ENCODE data around the gene SYNGR4. TPM values are rescaled to one million over a fixed set of nuclear protein-coding genes. Genes with fewer than 3 reads are reported as not detected.

SYNGR4 gene
- total and polyA plus RNA-seq, 5 donors from 2014 or later, result not detected

DNA sequence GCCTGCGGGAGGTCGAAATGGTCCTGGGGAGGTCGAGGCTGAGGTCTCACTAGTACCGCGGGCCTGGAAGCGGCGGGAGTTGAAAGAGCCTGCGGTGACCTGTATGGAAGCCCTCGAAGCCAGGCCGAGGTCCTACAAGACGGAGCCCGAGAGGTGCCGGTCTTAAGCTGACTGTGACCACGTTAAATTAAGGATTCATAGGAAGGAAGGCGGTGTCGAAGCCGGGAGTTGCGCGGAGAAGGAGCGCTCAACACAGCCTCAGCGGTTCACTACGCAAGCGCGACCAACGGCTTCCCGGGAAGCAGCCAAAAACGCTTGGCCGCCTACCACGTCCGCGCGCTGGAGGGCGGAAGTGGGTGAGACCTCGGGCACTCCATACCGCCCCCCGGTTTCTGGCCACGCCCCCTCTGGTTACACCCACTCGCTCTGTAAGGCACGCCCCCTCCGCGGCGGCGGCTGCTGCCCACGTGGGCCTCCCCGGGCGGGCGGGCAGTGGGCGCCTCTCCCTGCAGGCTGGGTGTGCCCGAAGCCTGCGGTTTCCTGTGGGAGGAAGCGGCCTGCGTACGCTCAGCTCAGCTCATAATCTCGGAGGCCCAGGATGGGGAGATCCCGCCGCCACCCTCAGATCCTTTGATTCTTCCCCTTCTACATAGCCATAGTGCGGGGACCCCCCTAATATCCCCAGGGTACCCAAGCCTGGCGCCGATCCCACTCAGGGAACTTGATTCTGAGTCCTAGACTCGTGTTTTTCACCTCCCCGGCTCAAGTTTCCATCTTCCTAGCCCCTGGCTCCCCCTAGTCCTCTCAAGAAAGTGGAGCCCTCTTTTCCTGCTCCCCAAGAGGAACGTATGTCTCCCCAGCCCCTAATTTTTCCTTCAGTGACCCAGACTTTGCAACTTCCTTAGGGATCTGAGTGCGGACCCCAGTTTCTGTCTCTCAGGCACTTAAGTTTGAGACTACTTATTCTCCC, 42.3 kb upstream of the SYNGR4 start:
- Mint-ChIP-seq H3K4me3 (peak overlapping the region; percentile 93 to 99 (median 97)), H3K27ac (peak overlapping the region; percentile 99 to 100 (median 99)), H3K9me3 (peaks cover 0 to 3% (median 0%) of the 10 kb centered on the region in 7 donors), H3K36me3 (peaks cover 8% of the 10 kb centered on the region), H3K4me1 (peaks cover 0 to 66% (median 44%) of the 10 kb centered on the region in 4 donors), H3K27me3 (peaks cover 12% of the 10 kb centered on the region)
- DNase-seq (peak; percentile 98 to 100 (median 99)), ATAC-seq (ENCODE audit: low read depth in 2 of 2) (peak; percentile 73 to 81)
- peak overlapping the region; percentile 99 for H3K27ac ChIP-seq (ENCODE audit: insufficient read depth, low read length, poor library complexity, severe bottlenecking)
- H3K4me1 ChIP-seq (ENCODE audit: control insufficient read depth, insufficient read depth, low read length, poor library complexity, severe bottlenecking), result peaks cover 59% of the 10 kb centered on the region
- no peaks in the 10 kb centered on the region for H3K9me3 ChIP-seq (ENCODE audit: control insufficient read depth in 2 of 2, low read length in 2 of 2)
- no peaks in the 10 kb centered on the region for H3K27me3 ChIP-seq (ENCODE audit: control insufficient read depth, insufficient read depth, low read length)
- no peaks in the 10 kb centered on the region for H3K36me3 ChIP-seq (ENCODE audit: control insufficient read depth, insufficient read depth, low read length)
- H3K4me3 ChIP-seq (ENCODE audit: low read depth, low read length), result peak overlapping the region; percentile 86

DNA sequence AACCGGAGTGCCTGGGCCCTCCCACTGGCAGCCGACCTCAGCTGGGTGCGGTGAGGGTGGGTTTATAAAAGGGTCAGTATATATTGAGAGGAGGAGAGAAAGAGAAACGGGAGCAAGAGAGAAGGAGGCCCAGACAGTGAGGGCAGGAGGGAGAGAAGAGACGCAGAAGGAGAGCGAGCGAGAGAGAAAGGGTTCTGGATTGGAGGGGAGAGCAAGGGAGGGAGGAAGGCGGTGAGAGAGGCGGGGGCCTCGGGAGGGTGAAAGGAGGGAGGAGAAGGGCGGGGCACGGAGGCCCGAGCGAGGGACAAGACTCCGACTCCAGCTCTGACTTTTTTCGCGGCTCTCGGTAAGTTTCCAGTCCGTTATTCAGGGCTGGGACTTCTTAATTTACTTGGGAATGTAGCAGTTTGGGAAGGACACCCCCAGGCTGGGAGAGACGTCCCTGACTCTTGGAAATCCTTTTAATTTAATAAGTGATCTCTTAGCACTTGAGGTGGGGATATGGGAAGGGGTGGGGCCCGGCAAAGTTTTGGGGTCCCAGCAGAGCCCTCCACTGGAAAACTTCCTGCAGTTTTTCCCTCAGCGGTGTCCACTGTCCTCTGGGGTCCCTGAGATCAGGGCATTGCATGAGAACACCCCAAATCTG, 38.8 kb upstream of the SYNGR4 start, which contains the start of gene EMP3:
TSS of gene EMP3 (plus strand) at position 288 of the 646 bp plus-strand sequence. CDS start 1,293 bp downstream, outside the sequence.
- Mint-ChIP-seq H3K27ac (peak within 1 kb of the TSS; percentile 99 to 100 (median 99)), H3K36me3 (peaks cover 27% of the 10 kb centered on the region), H3K27me3 (peaks cover 11% of the 10 kb centered on the region), H3K4me1 (peaks cover 9 to 92% (median 60%) of the 10 kb centered on the region in 4 donors), H3K9me3 (peaks cover 0 to 3% (median 0%) of the 10 kb centered on the region in 7 donors), H3K4me3 (peak within 1 kb of the TSS; percentile 94 to 99 (median 98))
- Histone ChIP-seq H3K9me3 (ENCODE audit: control insufficient read depth in 2 of 2, low read length in 2 of 2) (no peaks in the 10 kb centered on the region), H3K27me3 (ENCODE audit: control insufficient read depth, insufficient read depth, low read length) (no peaks in the 10 kb centered on the region), H3K36me3 (ENCODE audit: control insufficient read depth, insufficient read depth, low read length) (peaks cover 18% of the 10 kb centered on the region), H3K4me1 (ENCODE audit: control insufficient read depth, insufficient read depth, low read length, poor library complexity, severe bottlenecking) (peaks cover 88% of the 10 kb centered on the region), H3K27ac (ENCODE audit: insufficient read depth, low read length, poor library complexity, severe bottlenecking) (peak within 1 kb of the TSS; percentile 99), H3K4me3 (ENCODE audit: low read depth, low read length) (peak within 1 kb of the TSS; percentile 94)
- DNase-seq (peak; percentile 77 to 91 (median 84)), ATAC-seq (ENCODE audit: low read depth in 2 of 2) (peak; percentile 23)

GRCh38 chr19:48329167-48329891, 34.8 kb upstream of the SYNGR4 start:
- Histone ChIP-seq H3K4me3 (ENCODE audit: low read depth, low read length) (peak overlapping the region; percentile 82), H3K4me1 (ENCODE audit: control insufficient read depth, insufficient read depth, low read length, poor library complexity, severe bottlenecking) (peaks cover 86% of the 10 kb centered on the region)
- peaks cover 27% of the 10 kb centered on the region for H3K36me3 Mint-ChIP-seq

DNA sequence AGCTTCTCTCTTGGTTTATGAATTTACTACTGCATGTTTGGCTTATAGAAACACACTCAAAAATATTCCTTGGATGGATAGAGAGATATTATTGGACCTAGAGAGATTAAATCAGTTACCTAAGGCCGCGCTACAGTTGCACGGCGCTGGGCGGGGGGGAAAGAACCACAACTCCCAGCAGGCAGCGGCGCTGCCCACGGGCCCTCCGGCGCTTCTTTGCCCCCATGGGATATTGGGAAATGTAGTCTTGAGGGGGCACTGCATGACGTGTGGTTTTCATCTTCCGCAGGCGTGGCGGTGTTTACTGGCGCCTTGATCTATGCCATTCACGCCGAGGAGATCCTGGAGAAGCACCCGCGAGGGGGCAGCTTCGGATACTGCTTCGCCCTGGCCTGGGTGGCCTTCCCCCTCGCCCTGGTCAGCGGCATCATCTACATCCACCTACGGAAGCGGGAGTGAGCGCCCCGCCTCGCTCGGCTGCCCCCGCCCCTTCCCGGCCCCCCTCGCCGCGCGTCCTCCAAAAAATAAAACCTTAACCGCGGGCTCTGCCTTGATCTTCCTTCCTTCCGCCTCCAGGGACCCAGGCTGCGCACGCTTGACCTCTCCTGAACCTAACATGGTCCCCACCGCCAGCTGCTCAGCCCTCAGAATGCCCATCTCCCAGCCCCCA, 34.0 kb upstream of the SYNGR4 start:
- Histone ChIP-seq H3K4me1 (ENCODE audit: control insufficient read depth, insufficient read depth, low read length, poor library complexity, severe bottlenecking) (peaks cover 81% of the 10 kb centered on the region), H3K36me3 (ENCODE audit: control insufficient read depth, insufficient read depth, low read length) (peaks cover 20% of the 10 kb centered on the region)

More at GRCh38 chr19:48329167-48329891, 34.8 kb upstream of the SYNGR4 start:
- no peak for ATAC-seq (ENCODE audit: low read depth in 2 of 2)
- Mint-ChIP-seq H3K4me1 (peaks cover 9 to 78% (median 43%) of the 10 kb centered on the region in 4 donors), H3K9me3 (peaks cover 0 to 2% (median 0%) of the 10 kb centered on the region in 7 donors), H3K27me3 (no peaks in the 10 kb centered on the region), H3K4me3 (peak overlapping the region; percentile 94 to 98 (median 96)), H3K27ac (peak overlapping the region; percentile 96 to 99 (median 97))
- Histone ChIP-seq H3K9me3 (ENCODE audit: control insufficient read depth in 2 of 2, low read length in 2 of 2) (no peaks in the 10 kb centered on the region), H3K27me3 (ENCODE audit: control insufficient read depth, insufficient read depth, low read length) (no peaks in the 10 kb centered on the region), H3K27ac (ENCODE audit: insufficient read depth, low read length, poor library complexity, severe bottlenecking) (peak overlapping the region; percentile 91), H3K36me3 (ENCODE audit: control insufficient read depth, insufficient read depth, low read length) (peaks cover 20% of the 10 kb centered on the region)
- peak; percentile 48 to 71 (median 50) for DNase-seq

DNA sequence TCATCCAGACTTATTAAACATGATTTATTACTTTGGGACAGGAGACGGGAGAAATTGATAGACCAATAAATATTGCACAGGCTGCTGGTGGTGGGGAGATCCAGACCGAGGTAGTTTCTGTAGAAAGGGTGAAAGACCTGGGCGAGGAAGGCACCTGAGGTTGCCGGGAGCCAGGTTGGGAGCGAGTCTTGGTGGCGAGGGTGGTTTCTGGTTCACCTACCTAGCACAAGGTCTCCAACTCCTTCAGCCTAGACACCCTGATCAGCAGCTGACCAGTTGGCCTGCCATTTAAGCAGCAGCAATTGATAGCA, 31.9 kb upstream of the SYNGR4 start:
- H3K4me1 ChIP-seq (ENCODE audit: control insufficient read depth, insufficient read depth, low read length, poor library complexity, severe bottlenecking), result peaks cover 67% of the 10 kb centered on the region
- Mint-ChIP-seq H3K27ac (peak overlapping the region; percentile 97 to 99 (median 98)), H3K36me3 (peaks cover 22% of the 10 kb centered on the region), H3K27me3 (no peaks in the 10 kb centered on the region), H3K9me3 (no peaks in the 10 kb centered on the region), H3K4me3 (peak overlapping the region; percentile 94 to 97 (median 94)), H3K4me1 (peaks cover 9 to 61% (median 38%) of the 10 kb centered on the region in 4 donors)
- H3K27ac ChIP-seq (ENCODE audit: insufficient read depth, low read length, poor library complexity, severe bottlenecking), result peak overlapping the region; percentile 86
- H3K9me3 ChIP-seq (ENCODE audit: control insufficient read depth in 2 of 2, low read length in 2 of 2), result no peaks in the 10 kb centered on the region
- H3K4me3 ChIP-seq (ENCODE audit: low read depth, low read length), result peak overlapping the region; percentile 76
- DNase-seq, result no peak
- peaks cover 18% of the 10 kb centered on the region for H3K36me3 ChIP-seq (ENCODE audit: control insufficient read depth, insufficient read depth, low read length)
- no peak for ATAC-seq (ENCODE audit: low read depth in 2 of 2)
- no peaks in the 10 kb centered on the region for H3K27me3 ChIP-seq (ENCODE audit: control insufficient read depth, insufficient read depth, low read length)

More for the DNA sequence above, 34.0 kb upstream of the SYNGR4 start:
- H3K27ac ChIP-seq (ENCODE audit: insufficient read depth, low read length, poor library complexity, severe bottlenecking), result peak overlapping the region; percentile 91
- no peaks in the 10 kb centered on the region for H3K9me3 ChIP-seq (ENCODE audit: control insufficient read depth in 2 of 2, low read length in 2 of 2)
- ATAC-seq (ENCODE audit: low read depth in 2 of 2) (peak; percentile 35), DNase-seq (peak; percentile 82 to 96 (median 90))
- Mint-ChIP-seq H3K27me3 (no peaks in the 10 kb centered on the region), H3K9me3 (peaks cover 0 to under 1% (median 0%) of the 10 kb centered on the region in 7 donors), H3K27ac (peak overlapping the region; percentile 96 to 99 (median 97)), H3K36me3 (peaks cover 26% of the 10 kb centered on the region), H3K4me3 (peak overlapping the region; percentile 94 to 98 (median 96)), H3K4me1 (peaks cover 9 to 78% (median 43%) of the 10 kb centered on the region in 4 donors)
- H3K27me3 ChIP-seq (ENCODE audit: control insufficient read depth, insufficient read depth, low read length), result no peaks in the 10 kb centered on the region
- H3K4me3 ChIP-seq (ENCODE audit: low read depth, low read length), result peak overlapping the region; percentile 82

DNA sequence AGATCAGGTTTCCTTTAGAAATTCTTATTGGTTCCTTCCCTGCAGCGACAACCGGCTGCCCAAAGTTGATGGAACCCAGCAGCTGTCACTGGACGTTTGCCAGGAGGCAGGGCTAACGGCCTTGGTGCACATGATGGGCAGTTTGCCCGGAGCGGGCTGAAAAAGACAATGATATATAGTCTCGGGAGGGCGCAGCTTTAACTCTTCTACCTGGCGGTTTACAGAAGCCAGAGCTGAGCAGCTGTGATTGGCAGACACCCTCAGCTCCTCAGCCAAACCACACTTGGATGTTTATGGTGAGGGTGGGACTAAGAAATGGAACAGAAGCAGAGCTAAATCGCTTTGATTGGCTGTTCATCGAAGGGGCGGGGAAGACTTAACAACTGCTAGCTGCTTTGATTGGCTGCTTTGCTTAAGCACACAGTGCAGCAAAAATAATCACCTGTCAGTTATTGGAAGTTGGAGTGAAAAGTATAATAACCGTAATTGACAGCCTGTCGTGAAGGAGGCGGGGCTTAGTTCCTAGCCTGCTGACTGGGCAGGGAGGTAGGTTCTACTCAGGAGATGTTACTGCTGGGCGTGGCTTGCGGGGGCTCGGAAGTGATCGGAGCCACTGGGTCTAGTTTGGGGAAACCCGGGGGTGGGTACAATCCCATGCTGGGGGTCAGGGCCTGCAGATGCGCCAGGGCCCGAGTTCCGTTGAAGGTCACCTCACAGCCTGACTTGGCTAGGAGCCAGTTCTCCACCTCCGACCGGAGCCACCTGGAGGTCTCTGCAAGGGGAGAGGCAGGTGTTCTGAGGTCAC, 31.3 kb upstream of the SYNGR4 start:
- peak overlapping the region; percentile 94 to 97 (median 94) for H3K4me3 Mint-ChIP-seq
- no peaks in the 10 kb centered on the region for H3K27me3 Mint-ChIP-seq
- H3K9me3 Mint-ChIP-seq, result no peaks in the 10 kb centered on the region
- peak; percentile 78 to 80 for ATAC-seq (ENCODE audit: low read depth in 2 of 2)
- no peaks in the 10 kb centered on the region for H3K9me3 ChIP-seq (ENCODE audit: control insufficient read depth in 2 of 2, low read length in 2 of 2)
- H3K4me1 ChIP-seq (ENCODE audit: control insufficient read depth, insufficient read depth, low read length, poor library complexity, severe bottlenecking), result peaks cover 62% of the 10 kb centered on the region
- H3K36me3 ChIP-seq (ENCODE audit: control insufficient read depth, insufficient read depth, low read length), result peaks cover 14% of the 10 kb centered on the region
- DNase-seq, result peak; percentile 96 to 100 (median 98)
- H3K27ac ChIP-seq (ENCODE audit: insufficient read depth, low read length, poor library complexity, severe bottlenecking), result peak overlapping the region; percentile 98
- H3K27ac Mint-ChIP-seq, result peak overlapping the region; percentile 97 to 99 (median 98)
- H3K4me1 Mint-ChIP-seq, result peaks cover 9 to 56% (median 35%) of the 10 kb centered on the region in 4 donors
- no peaks in the 10 kb centered on the region for H3K27me3 ChIP-seq (ENCODE audit: control insufficient read depth, insufficient read depth, low read length)
- peak overlapping the region; percentile 84 for H3K4me3 ChIP-seq (ENCODE audit: low read depth, low read length)
- H3K36me3 Mint-ChIP-seq, result peaks cover 22% of the 10 kb centered on the region

All from CD4-positive, CD25-positive, alpha-beta regulatory T cell (primary cell).